GM12875 (cell line): ENCODE data around the gene RASSF8.

Experiments used
- H3K4me3 ChIP-seq: one replicate; pipeline ENCODE4 v1.5.1; 2011; ENCODE audit warnings: low read depth, low read length, control low read depth
- TF ChIP-seq, protein P1 (sequence below): IDR thresholded peaks from 2 replicates; pipeline ENCODE4 v1.5.1; 2011; ENCODE audit warnings: low read depth, mild to moderate bottlenecking, control low read depth, inconsistent platforms, low read length, moderate library complexity, borderline replicate concordance; ENCODE audit not compliant: insufficient read depth

RASSF8 gene

DNA sequence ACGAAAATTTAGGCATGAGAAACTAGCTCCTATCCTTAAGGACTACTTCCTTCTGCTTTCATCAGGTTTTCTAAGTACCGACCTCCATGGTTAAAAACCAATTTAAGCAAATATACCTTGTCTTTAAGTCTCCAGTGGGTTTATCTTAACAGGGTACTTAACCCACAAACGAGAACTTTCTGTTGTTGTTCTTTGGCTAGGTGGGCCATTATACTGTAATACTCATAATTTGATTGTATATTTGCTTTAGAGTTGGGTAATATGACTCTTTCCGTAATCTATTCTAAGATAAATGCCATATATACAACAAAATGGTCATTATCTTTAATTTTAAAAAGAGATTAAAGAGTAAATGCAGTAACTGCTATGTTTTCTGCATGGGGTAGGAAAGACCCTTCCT lies 21.6 kb downstream of the RASSF8 start:
- H3K4me3 ChIP-seq = no peak overlapping the region
- TF ChIP-seq, protein P1, sequence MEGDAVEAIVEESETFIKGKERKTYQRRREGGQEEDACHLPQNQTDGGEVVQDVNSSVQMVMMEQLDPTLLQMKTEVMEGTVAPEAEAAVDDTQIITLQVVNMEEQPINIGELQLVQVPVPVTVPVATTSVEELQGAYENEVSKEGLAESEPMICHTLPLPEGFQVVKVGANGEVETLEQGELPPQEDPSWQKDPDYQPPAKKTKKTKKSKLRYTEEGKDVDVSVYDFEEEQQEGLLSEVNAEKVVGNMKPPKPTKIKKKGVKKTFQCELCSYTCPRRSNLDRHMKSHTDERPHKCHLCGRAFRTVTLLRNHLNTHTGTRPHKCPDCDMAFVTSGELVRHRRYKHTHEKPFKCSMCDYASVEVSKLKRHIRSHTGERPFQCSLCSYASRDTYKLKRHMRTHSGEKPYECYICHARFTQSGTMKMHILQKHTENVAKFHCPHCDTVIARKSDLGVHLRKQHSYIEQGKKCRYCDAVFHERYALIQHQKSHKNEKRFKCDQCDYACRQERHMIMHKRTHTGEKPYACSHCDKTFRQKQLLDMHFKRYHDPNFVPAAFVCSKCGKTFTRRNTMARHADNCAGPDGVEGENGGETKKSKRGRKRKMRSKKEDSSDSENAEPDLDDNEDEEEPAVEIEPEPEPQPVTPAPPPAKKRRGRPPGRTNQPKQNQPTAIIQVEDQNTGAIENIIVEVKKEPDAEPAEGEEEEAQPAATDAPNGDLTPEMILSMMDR = no peak

DNA sequence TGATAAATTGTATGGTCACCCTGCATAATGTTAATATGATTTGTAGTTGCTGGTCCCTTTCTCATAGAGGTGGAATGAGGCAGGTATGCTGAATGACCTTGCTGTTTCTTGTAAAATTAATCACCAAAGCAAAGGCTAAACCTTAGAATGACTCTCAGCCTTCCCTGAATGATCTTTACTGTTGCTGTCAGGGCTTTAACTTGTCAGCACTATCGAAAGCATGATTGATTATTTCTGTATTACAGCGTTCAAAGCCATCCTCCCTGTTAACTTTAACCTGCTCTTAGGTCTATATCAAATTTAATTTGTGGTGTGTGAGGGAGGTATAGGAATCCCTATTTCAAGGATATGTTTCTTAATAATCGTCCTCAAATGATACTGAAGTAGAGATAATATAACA lies 23.1 kb downstream of the RASSF8 start:
- H3K4me3 ChIP-seq = no peak overlapping the region
- TF ChIP-seq, protein P1 = no peak

DNA sequence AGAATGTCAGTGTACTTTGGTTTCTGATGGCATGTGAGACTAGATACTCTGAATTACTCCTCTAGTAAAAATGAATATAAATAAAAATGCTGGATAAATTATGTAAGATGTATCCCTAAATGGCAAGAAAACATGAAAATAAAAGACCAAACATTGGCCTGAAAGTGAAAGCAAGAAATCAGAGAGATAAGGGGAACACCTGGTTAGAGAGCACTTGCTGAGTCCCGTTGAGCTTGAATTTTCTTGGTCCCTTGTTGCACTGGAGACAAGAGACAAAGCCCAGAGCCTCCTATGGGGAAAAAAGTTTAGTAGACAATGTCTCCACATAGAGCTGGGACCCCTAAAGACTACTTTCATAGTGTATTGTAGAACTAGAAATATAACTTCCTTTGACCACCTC lies 23.9 kb downstream of the RASSF8 start:
- TF ChIP-seq, protein P1 = no peak
- H3K4me3 ChIP-seq = no peak overlapping the region

DNA sequence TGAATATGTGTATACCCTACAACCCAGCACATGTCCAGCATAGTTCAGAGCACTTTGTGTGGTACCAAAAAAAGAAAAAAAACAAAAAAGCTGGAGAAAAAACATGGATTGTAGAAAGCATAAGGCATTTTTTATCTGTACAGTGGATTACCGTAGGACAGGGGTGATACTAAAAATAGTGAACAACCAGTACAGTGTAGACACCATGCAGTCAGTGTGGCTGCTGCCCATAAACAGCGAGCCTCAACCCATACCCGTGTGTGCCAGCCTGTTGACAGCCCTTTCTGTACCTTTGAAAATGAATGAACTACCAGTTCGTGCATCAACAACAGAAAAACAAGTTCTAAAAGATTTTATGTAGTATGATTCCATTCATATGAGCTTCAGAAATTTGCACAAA lies 25.1 kb downstream of the RASSF8 start:
- TF ChIP-seq, protein P1 = no peak

DNA sequence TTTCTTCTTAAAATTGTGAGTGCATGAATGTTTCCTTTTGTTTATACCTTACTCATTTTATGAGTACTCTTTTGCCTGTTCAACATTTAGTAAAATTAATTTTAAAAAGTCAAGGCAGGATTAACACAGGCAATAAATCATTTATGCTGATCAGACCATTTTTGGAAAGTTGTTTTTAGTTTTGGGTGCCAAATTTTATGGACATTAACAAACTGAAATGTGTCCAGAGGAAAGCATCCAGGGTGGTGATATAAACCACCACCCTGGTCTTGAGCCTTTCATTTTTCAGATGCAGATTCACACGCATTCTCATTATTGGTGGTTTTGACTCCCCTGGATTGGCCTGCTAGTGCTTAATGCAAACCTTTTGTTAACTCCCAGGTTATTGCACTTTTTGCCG lies 26.3 kb downstream of the RASSF8 start:
- H3K4me3 ChIP-seq = no peak overlapping the region
- TF ChIP-seq, protein P1 = no peak

More for the DNA sequence above, 25.1 kb downstream of the RASSF8 start:
- H3K4me3 ChIP-seq = no peak overlapping the region

DNA sequence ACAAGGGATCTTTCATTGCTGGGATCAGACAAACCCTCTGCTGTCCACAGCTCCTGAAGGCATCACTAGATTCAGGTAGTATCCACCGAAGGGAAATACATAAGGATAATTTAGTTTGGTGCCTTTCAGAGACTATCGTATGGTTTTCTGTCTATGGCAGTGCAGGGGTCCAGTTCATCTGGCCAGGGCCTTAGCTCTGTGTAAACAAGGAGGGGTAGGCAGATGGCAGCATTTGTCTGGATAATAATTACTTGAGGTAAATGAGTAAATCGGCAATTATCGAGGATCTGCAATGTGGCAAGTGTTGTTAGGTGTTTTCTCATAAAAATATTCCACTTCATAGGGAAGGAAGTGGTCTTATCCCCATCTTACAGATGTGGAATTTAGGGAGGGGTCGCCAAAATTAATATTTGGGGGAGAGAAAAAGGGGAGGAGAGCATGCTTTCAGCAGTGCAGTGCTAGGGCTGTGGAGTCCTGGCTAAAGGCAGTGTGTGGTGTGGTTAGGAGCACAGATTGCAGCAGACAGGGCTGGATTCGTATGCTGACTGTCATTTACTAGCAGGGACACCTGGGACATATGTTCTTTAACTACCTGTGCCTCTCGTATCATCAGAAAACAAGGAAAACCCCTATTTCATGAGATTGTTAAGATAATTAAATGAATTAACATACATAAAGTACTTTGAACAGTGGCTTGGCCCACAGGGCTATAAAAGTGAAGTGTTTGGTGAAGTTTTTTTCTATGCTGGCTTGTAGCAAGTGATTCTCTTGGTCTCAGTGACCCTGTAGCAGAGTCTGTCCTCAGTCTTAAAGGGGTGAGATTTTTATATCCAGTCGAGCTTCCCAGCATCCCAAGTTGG lies 27.1 kb downstream of the RASSF8 start:
- TF ChIP-seq, protein P1 = no peak
- H3K4me3 ChIP-seq = no peak overlapping the region

DNA sequence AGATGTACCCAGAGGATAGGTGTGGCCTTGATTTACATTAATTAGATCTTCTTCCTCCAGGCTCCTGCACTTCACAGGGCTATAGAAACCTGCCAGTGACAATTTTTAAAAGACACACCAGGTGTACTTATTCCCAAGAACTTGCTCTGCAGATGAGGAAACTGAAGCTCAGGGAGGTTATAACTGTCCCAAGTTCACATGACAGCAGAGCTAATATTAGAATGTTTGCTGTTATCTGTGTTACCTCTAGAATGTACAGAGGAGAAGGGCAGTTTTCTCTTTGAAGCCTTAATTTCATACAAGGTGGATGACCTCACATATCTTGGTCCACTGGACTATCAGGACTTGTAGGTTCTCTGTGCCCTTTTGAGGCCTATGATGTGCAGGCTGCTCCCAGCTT lies 27.7 kb downstream of the RASSF8 start:
- no peak overlapping the region for H3K4me3 ChIP-seq
- TF ChIP-seq, protein P1 = no peak
